Measurements from ENCODE around the gene WDR86. TPM values are rescaled to one million over a fixed set of nuclear protein-coding genes. Genes with fewer than 3 reads are reported as not detected.

Gene WDR86
- total and polyA plus RNA-seq, 2 experiments from 2014 or later = 9.1 to 59.1 TPM

GRCh38 chr7:151456782-151457181 is 46.9 kb upstream of the WDR86 start (continued):
- TF ChIP-seq, protein P1, sequence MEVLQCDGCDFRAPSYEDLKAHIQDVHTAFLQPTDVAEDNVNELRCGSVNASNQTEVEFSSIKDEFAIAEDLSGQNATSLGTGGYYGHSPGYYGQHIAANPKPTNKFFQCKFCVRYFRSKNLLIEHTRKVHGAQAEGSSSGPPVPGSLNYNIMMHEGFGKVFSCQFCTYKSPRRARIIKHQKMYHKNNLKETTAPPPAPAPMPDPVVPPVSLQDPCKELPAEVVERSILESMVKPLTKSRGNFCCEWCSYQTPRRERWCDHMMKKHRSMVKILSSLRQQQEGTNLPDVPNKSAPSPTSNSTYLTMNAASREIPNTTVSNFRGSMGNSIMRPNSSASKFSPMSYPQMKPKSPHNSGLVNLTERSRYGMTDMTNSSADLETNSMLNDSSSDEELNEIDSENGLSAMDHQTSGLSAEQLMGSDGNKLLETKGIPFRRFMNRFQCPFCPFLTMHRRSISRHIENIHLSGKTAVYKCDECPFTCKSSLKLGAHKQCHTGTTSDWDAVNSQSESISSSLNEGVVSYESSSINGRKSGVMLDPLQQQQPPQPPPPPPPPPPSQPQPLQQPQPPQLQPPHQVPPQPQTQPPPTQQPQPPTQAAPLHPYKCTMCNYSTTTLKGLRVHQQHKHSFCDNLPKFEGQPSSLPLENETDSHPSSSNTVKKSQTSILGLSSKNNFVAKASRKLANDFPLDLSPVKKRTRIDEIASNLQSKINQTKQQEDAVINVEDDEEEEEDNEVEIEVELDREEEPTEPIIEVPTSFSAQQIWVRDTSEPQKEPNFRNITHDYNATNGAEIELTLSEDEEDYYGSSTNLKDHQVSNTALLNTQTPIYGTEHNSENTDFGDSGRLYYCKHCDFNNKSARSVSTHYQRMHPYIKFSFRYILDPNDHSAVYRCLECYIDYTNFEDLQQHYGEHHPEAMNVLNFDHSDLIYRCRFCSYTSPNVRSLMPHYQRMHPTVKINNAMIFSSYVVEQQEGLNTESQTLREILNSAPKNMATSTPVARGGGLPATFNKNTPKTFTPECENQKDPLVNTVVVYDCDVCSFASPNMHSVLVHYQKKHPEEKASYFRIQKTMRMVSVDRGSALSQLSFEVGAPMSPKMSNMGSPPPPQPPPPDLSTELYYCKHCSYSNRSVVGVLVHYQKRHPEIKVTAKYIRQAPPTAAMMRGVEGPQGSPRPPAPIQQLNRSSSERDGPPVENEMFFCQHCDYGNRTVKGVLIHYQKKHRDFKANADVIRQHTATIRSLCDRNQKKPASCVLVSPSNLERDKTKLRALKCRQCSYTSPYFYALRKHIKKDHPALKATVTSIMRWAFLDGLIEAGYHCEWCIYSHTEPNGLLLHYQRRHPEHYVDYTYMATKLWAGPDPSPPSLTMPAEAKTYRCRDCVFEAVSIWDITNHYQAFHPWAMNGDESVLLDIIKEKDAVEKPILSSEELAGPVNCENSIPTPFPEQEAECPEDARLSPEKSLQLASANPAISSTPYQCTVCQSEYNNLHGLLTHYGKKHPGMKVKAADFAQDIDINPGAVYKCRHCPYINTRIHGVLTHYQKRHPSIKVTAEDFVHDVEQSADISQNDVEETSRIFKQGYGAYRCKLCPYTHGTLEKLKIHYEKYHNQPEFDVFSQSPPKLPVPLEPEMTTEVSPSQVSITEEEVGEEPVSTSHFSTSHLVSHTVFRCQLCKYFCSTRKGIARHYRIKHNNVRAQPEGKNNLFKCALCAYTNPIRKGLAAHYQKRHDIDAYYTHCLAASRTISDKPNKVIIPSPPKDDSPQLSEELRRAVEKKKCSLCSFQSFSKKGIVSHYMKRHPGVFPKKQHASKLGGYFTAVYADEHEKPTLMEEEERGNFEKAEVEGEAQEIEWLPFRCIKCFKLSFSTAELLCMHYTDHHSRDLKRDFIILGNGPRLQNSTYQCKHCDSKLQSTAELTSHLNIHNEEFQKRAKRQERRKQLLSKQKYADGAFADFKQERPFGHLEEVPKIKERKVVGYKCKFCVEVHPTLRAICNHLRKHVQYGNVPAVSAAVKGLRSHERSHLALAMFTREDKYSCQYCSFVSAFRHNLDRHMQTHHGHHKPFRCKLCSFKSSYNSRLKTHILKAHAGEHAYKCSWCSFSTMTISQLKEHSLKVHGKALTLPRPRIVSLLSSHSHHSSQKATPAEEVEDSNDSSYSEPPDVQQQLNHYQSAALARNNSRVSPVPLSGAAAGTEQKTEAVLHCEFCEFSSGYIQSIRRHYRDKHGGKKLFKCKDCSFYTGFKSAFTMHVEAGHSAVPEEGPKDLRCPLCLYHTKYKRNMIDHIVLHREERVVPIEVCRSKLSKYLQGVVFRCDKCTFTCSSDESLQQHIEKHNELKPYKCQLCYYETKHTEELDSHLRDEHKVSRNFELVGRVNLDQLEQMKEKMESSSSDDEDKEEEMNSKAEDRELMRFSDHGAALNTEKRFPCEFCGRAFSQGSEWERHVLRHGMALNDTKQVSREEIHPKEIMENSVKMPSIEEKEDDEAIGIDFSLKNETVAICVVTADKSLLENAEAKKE (CRISPR knock-in tag; IDR thresholded peaks at IDR 0.05) = peak; percentile 74

DNA sequence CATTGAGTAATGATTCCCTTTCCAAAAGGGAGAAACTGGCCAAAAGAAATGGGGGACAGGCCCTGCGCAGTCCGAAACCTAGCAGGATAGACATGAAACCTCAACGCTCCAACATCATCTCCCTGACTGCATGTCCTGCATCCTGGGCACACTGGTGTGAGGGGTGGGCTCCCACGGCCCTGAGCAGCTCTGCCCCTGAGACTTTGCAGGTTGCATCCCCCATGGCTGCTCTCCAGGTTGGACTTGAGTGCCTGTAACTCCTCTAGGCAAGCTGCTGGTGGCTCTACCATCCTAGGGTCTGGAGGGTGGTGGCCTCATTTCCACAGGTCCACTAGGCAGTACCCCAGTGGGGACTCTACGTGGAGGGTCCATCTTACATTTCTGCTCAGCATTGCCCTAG is 46.4 kb upstream of the WDR86 start:
- Histone ChIP-seq H3F3A (replicated peaks; ENCODE audit: low read depth) (peaks cover 27% of the 10 kb centered on the region; the same call in 1 of the 2 replicates), H3K27me3 (ENCODE audit: insufficient read depth) (no peaks in the 10 kb centered on the region), H3K27ac (ENCODE audit: low read depth) (peak overlapping the region; percentile 80), H3K4me1 (ENCODE audit: insufficient read depth) (peaks cover 55% of the 10 kb centered on the region), H3K79me2 (replicated peaks; ENCODE audit: insufficient read depth) (no peaks in the 10 kb centered on the region), H3K36me3 (ENCODE audit: insufficient read depth) (no peaks in the 10 kb centered on the region), H3K4me2 (peak overlapping the region; percentile 21), H4K20me1 (replicated peaks; ENCODE audit: insufficient read depth) (no peaks in the 10 kb centered on the region), H2AFZ (no peak overlapping the region), H3K9me2 (ENCODE audit: insufficient read depth) (peaks cover 3% of the 10 kb centered on the region; the same call in 1 of the 2 replicates), H3K4me3 (no peak overlapping the region)
- Mint-ChIP-seq H3K4me1 (peaks cover 71% of the 10 kb centered on the region), H3K36me3 (ENCODE audit: low read depth) (peaks cover 38% of the 10 kb centered on the region), H3K27ac (peak overlapping the region; percentile 55; the same call in 1 of the 2 replicates), H3K27me3 (ENCODE audit: insufficient read depth, low read depth, poor library complexity) (peaks cover 20% of the 10 kb centered on the region), H3K4me3 (no peak overlapping the region), H3K9me3 (peaks cover 34% of the 10 kb centered on the region)
- no peak for ATAC-seq
- no peak for DNase-seq (ENCODE audit: low spot score)
- TF ChIP-seq ZNF114 (CRISPR knock-in tag; IDR thresholded peaks at IDR 0.05) (no peak), ZNF331 (CRISPR knock-in tag; IDR thresholded peaks at IDR 0.05; ENCODE audit: low read depth) (no peak), CREB1 (CRISPR knock-in tag; IDR thresholded peaks at IDR 0.05; ENCODE audit: low read depth) (no peak), POLR2AphosphoS5 (IDR thresholded peaks at IDR 0.05; ENCODE audit: low read depth) (no peak), STAT1 (IDR thresholded peaks at IDR 0.05; ENCODE audit: unreplicated experiment) (no peak)
- TF ChIP-seq, protein P1 (CRISPR knock-in tag; IDR thresholded peaks at IDR 0.05) = no peak

Measured in GM23338 (cell line).